Trophoblast cell (in vitro differentiated cells and primary cell): ENCODE measurements around the gene EEFSEC.

ENCODE experiments used
- DNase-seq, 2 donors: peaks; one replicate each; pipeline ENCODE4 v3.0.0-alpha.2; 2016
- H2AFZ ChIP-seq: 2 replicates; pipeline ENCODE4 v1.6.1; 2013; ENCODE audit warnings: low read length, moderate library complexity, mild to moderate bottlenecking; ENCODE audit not compliant: insufficient read depth, poor library complexity
- H2AK5ac ChIP-seq: 2 replicates; pipeline ENCODE4 v1.6.1; 2013; ENCODE audit warnings: mild to moderate bottlenecking, low read length
- H2BK120ac ChIP-seq: 2 replicates; pipeline ENCODE4 v1.6.1; 2013; ENCODE audit warnings: low read length, mild to moderate bottlenecking, moderate library complexity; ENCODE audit not compliant: insufficient read depth, poor library complexity
- H2BK12ac ChIP-seq: 2 replicates; pipeline ENCODE4 v1.6.1; 2013; ENCODE audit warnings: mild to moderate bottlenecking, low read length, moderate library complexity
- H2BK5ac ChIP-seq: 2 replicates; pipeline ENCODE4 v1.6.1; 2013; ENCODE audit warnings: low read length, low read depth, moderate library complexity, mild to moderate bottlenecking; ENCODE audit not compliant: poor library complexity
- H3K14ac ChIP-seq: 2 replicates; pipeline ENCODE4 v1.6.1; 2013; ENCODE audit warnings: mild to moderate bottlenecking, low read length
- H3K18ac ChIP-seq: 2 replicates; pipeline ENCODE4 v1.6.1; 2013; ENCODE audit warnings: mild to moderate bottlenecking, low read length
- H3K23ac ChIP-seq: 2 replicates; pipeline ENCODE4 v1.6.1; 2013; ENCODE audit warnings: low read length
- H3K27ac ChIP-seq: 2 replicates; pipeline ENCODE4 v1.5.1; 2013; ENCODE audit warnings: low read depth, mild to moderate bottlenecking, inconsistent platforms, low read length, moderate library complexity
- H3K27me3 ChIP-seq: 2 replicates; pipeline ENCODE4 v1.6.1; 2013; ENCODE audit warnings: inconsistent platforms, mild to moderate bottlenecking, low read length, moderate library complexity; ENCODE audit not compliant: insufficient read depth
- H3K36me3 ChIP-seq, 2 experiments: 1 replicate in 1 of 2; 2 replicates in 1 of 2; pipeline ENCODE4 v1.6.1; 2013; ENCODE audit warnings: low read length in 2 of 2, mild to moderate bottlenecking in 2 of 2, moderate library complexity in 1 of 2; ENCODE audit not compliant: insufficient read depth in 2 of 2, control insufficient read depth in 1 of 2
- H3K4ac ChIP-seq: 2 replicates; pipeline ENCODE4 v1.6.1; 2013; ENCODE audit warnings: low read depth, mild to moderate bottlenecking, low read length, moderate library complexity
- H3K4me1 ChIP-seq, 2 experiments: 1 replicate in 1 of 2; 2 replicates in 1 of 2; pipeline ENCODE4 v1.6.1; 2013; ENCODE audit warnings: low read length in 2 of 2, mild to moderate bottlenecking in 2 of 2, moderate library complexity in 1 of 2; ENCODE audit not compliant: insufficient read depth in 2 of 2, control insufficient read depth in 1 of 2
- H3K4me2 ChIP-seq: 2 replicates; pipeline ENCODE4 v1.6.1; 2013; ENCODE audit warnings: inconsistent platforms, mild to moderate bottlenecking, low read length, moderate library complexity
- H3K4me3 ChIP-seq: 2 replicates; pipeline ENCODE4 v1.5.1; 2013; ENCODE audit warnings: mild to moderate bottlenecking, low read depth, low read length, inconsistent platforms
- H3K79me1 ChIP-seq: one replicate; pipeline ENCODE4 v1.6.1; 2013; ENCODE audit warnings: low read length
- H3K79me2 ChIP-seq: 2 replicates; pipeline ENCODE4 v1.6.1; 2013; ENCODE audit warnings: low read length, mild to moderate bottlenecking; ENCODE audit not compliant: control insufficient read depth, insufficient read depth, poor library complexity
- H3K9ac ChIP-seq: 2 replicates; pipeline ENCODE4 v1.6.1; 2013; ENCODE audit warnings: mild to moderate bottlenecking, low read length
- H3K9me3 ChIP-seq: 2 replicates; pipeline ENCODE4 v1.6.1; 2013; ENCODE audit warnings: low read depth, mild to moderate bottlenecking, control low read depth, inconsistent platforms, low read length; ENCODE audit not compliant: insufficient read depth
- H4K12ac ChIP-seq: 2 replicates; pipeline ENCODE4 v1.6.1; 2013; ENCODE audit warnings: low read depth, mild to moderate bottlenecking, low read length, moderate library complexity
- H4K8ac ChIP-seq: 2 replicates; pipeline ENCODE4 v1.6.1; 2013; ENCODE audit warnings: low read depth, mild to moderate bottlenecking, low read length, moderate library complexity
- H4K91ac ChIP-seq: one replicate; pipeline ENCODE4 v1.6.1; 2013; ENCODE audit warnings: low read depth, mild to moderate bottlenecking, low read length, moderate library complexity
- WGBS: extraction: QIAGEN DNeasy Blood & Tissue Kit; methylation state at CpG from one replicate; pipeline ENCODE4 v1.1.7; 2013; ENCODE audit warnings: missing lambda C conversion rate; ENCODE audit not compliant: insufficient read length, insufficient coverage; ENCODE audit errors: extremely low coverage; 5-methylcytosine and 5-hydroxymethylcytosine counted together

The EEFSEC gene

GRCh38 chr3:128345196-128345595 lies 191.9 kb downstream of the EEFSEC start:
- H3K79me1 ChIP-seq, result peaks cover 16% of the 10 kb centered on the region
- H4K91ac ChIP-seq, result no peak overlapping the region
- H3K4ac ChIP-seq, result no peak overlapping the region
- H2AFZ ChIP-seq, result no peak overlapping the region
- WGBS, result no CpG with 5 or more reads among the region's 4 CpGs
- peaks cover 4% of the 10 kb centered on the region in 2 experiments for H3K36me3 ChIP-seq
- H3K79me2 ChIP-seq, result peaks cover 2% of the 10 kb centered on the region
- H3K4me1 ChIP-seq, result peaks cover 23 to 25% of the 10 kb centered on the region in 2 experiments
- no peak overlapping the region for H3K4me3 ChIP-seq
- DNase-seq, result no peak
- no peak overlapping the region for H3K18ac ChIP-seq
- no peak overlapping the region for H2AK5ac ChIP-seq
- no peak overlapping the region for H3K14ac ChIP-seq
- H3K9me3 ChIP-seq, result peaks cover 1% of the 10 kb centered on the region
- H2BK120ac ChIP-seq, result no peak overlapping the region
- H3K23ac ChIP-seq, result no peak overlapping the region
- H3K4me2 ChIP-seq, result no peak overlapping the region
- H2BK12ac ChIP-seq, result no peak overlapping the region
- no peak overlapping the region for H3K9ac ChIP-seq
- H4K8ac ChIP-seq, result no peak overlapping the region
- no peaks in the 10 kb centered on the region for H3K27me3 ChIP-seq
- no peak overlapping the region for H3K27ac ChIP-seq
- H4K12ac ChIP-seq, result no peak overlapping the region
- H2BK5ac ChIP-seq, result no peak overlapping the region

- Histone ChIP-seq H3K4ac (no peak overlapping the region), H3K4me3 (no peak overlapping the region), H3K4me2 (no peak overlapping the region), H3K9ac (no peak overlapping the region), H2BK5ac (no peak overlapping the region), H2BK12ac (no peak overlapping the region), H3K18ac (no peak overlapping the region), H3K4me1 (peaks cover 23 to 25% of the 10 kb centered on the region in 2 experiments), H3K27ac (no peak overlapping the region), H2AFZ (no peak overlapping the region), H3K23ac (no peak overlapping the region), H3K79me2 (peaks cover 2% of the 10 kb centered on the region), H4K8ac (no peak overlapping the region), H3K14ac (no peak overlapping the region), H4K12ac (no peak overlapping the region), H3K79me1 (peaks cover 13% of the 10 kb centered on the region), H4K91ac (no peak overlapping the region), H2BK120ac (no peak overlapping the region), H3K36me3 (peaks cover 2 to 4% of the 10 kb centered on the region in 2 experiments), H3K27me3 (no peaks in the 10 kb centered on the region), H3K9me3 (peaks cover 1% of the 10 kb centered on the region), H2AK5ac (no peak overlapping the region)
- no peak for DNase-seq
- no CpG with 5 or more reads among the region's 2 CpGs for WGBS
Observed at GRCh38 chr3:128346562-128346961, 193.3 kb downstream of the EEFSEC start.

- no peak overlapping the region for H3K9ac ChIP-seq
- no peak overlapping the region for H3K4me2 ChIP-seq
- peaks cover 23 to 25% of the 10 kb centered on the region in 2 experiments for H3K4me1 ChIP-seq
- no peak overlapping the region for H2AK5ac ChIP-seq
- H3K14ac ChIP-seq, result no peak overlapping the region
- peaks cover 2% of the 10 kb centered on the region for H3K79me2 ChIP-seq
- no peak overlapping the region for H4K8ac ChIP-seq
- no peak overlapping the region for H3K23ac ChIP-seq
- H3K27me3 ChIP-seq, result no peaks in the 10 kb centered on the region
- peaks cover 1% of the 10 kb centered on the region for H3K9me3 ChIP-seq
- no peak overlapping the region for H2BK120ac ChIP-seq
- no peak for DNase-seq
- H3K4me3 ChIP-seq, result no peak overlapping the region
- no peak overlapping the region for H3K4ac ChIP-seq
- H2AFZ ChIP-seq, result no peak overlapping the region
- no peak overlapping the region for H4K91ac ChIP-seq
- no peak overlapping the region for H2BK5ac ChIP-seq
- H3K27ac ChIP-seq, result no peak overlapping the region
- no peaks in the 10 kb centered on the region for H3K36me3 ChIP-seq
- H4K12ac ChIP-seq, result no peak overlapping the region
- H2BK12ac ChIP-seq, result no peak overlapping the region
- H3K79me1 ChIP-seq, result peaks cover 11% of the 10 kb centered on the region
- no peak overlapping the region for H3K18ac ChIP-seq
Observed at GRCh38 chr3:128347282-128347681, 194.0 kb downstream of the EEFSEC start.

- H4K12ac ChIP-seq, result no peak overlapping the region
- H2BK120ac ChIP-seq, result no peak overlapping the region
- no peak overlapping the region for H3K9ac ChIP-seq
- no peak overlapping the region for H3K4me2 ChIP-seq
- H3K4ac ChIP-seq, result no peak overlapping the region
- H4K91ac ChIP-seq, result no peak overlapping the region
- no peaks in the 10 kb centered on the region for H3K36me3 ChIP-seq
- no peak for DNase-seq
- no peak overlapping the region for H4K8ac ChIP-seq
- H2AFZ ChIP-seq, result no peak overlapping the region
- no peak overlapping the region for H2AK5ac ChIP-seq
- H3K14ac ChIP-seq, result no peak overlapping the region
- H3K4me3 ChIP-seq, result no peak overlapping the region
- peaks cover 1% of the 10 kb centered on the region for H3K9me3 ChIP-seq
- peaks cover 22 to 24% of the 10 kb centered on the region in 2 experiments for H3K4me1 ChIP-seq
- no CpG with 5 or more reads among the region's 4 CpGs for WGBS
- H3K27ac ChIP-seq, result no peak overlapping the region
- no peak overlapping the region for H2BK5ac ChIP-seq
- H3K79me2 ChIP-seq, result peaks cover 2% of the 10 kb centered on the region
- H3K18ac ChIP-seq, result no peak overlapping the region
- H3K27me3 ChIP-seq, result no peaks in the 10 kb centered on the region
- no peak overlapping the region for H3K23ac ChIP-seq
- H3K79me1 ChIP-seq, result peaks cover 11% of the 10 kb centered on the region
- no peak overlapping the region for H2BK12ac ChIP-seq
Observed at GRCh38 chr3:128348075-128348474, 194.8 kb downstream of the EEFSEC start.
